Measurements from ENCODE around the gene OSBPL8.

- TF ChIP-seq PATZ1 (CRISPR knock-in tag; IDR thresholded peaks at IDR 0.05; ENCODE audit: borderline replicate concordance) (no peak), SNAI2 (CRISPR knock-in tag; IDR thresholded peaks at IDR 0.05) (no peak)
Measured at GRCh38 chr12:76588881-76589565, 29.5 kb upstream of the OSBPL8 start.
